Trophoblast cell (in vitro differentiated cells and primary cell): ENCODE measurements around the gene CCDC80.
A peak's percentile ranks its signal among the peaks of the same experiment; 100 is the strongest.

Experiments
- DNase-seq, 2 donors: peaks; one replicate each; pipeline ENCODE4 v3.0.0-alpha.2; 2016
- H2AFZ ChIP-seq: 2 replicates; pipeline ENCODE4 v1.6.1; 2013; ENCODE audit warnings: low read length, moderate library complexity, mild to moderate bottlenecking; ENCODE audit not compliant: insufficient read depth, poor library complexity
- H2AK5ac ChIP-seq: 2 replicates; pipeline ENCODE4 v1.6.1; 2013; ENCODE audit warnings: mild to moderate bottlenecking, low read length
- H2BK120ac ChIP-seq: 2 replicates; pipeline ENCODE4 v1.6.1; 2013; ENCODE audit warnings: low read length, mild to moderate bottlenecking, moderate library complexity; ENCODE audit not compliant: insufficient read depth, poor library complexity
- H2BK12ac ChIP-seq: 2 replicates; pipeline ENCODE4 v1.6.1; 2013; ENCODE audit warnings: mild to moderate bottlenecking, low read length, moderate library complexity
- H2BK5ac ChIP-seq: 2 replicates; pipeline ENCODE4 v1.6.1; 2013; ENCODE audit warnings: low read length, low read depth, moderate library complexity, mild to moderate bottlenecking; ENCODE audit not compliant: poor library complexity
- H3K14ac ChIP-seq: 2 replicates; pipeline ENCODE4 v1.6.1; 2013; ENCODE audit warnings: mild to moderate bottlenecking, low read length
- H3K18ac ChIP-seq: 2 replicates; pipeline ENCODE4 v1.6.1; 2013; ENCODE audit warnings: mild to moderate bottlenecking, low read length
- H3K23ac ChIP-seq: 2 replicates; pipeline ENCODE4 v1.6.1; 2013; ENCODE audit warnings: low read length
- H3K27ac ChIP-seq: 2 replicates; pipeline ENCODE4 v1.5.1; 2013; ENCODE audit warnings: low read depth, mild to moderate bottlenecking, inconsistent platforms, low read length, moderate library complexity
- H3K27me3 ChIP-seq: 2 replicates; pipeline ENCODE4 v1.6.1; 2013; ENCODE audit warnings: inconsistent platforms, mild to moderate bottlenecking, low read length, moderate library complexity; ENCODE audit not compliant: insufficient read depth
- H3K36me3 ChIP-seq, 2 experiments: 1 replicate in 1 of 2; 2 replicates in 1 of 2; pipeline ENCODE4 v1.6.1; 2013; ENCODE audit warnings: low read length in 2 of 2, mild to moderate bottlenecking in 2 of 2, moderate library complexity in 1 of 2; ENCODE audit not compliant: insufficient read depth in 2 of 2, control insufficient read depth in 1 of 2
- H3K4ac ChIP-seq: 2 replicates; pipeline ENCODE4 v1.6.1; 2013; ENCODE audit warnings: low read depth, mild to moderate bottlenecking, low read length, moderate library complexity
- H3K4me1 ChIP-seq, 2 experiments: 1 replicate in 1 of 2; 2 replicates in 1 of 2; pipeline ENCODE4 v1.6.1; 2013; ENCODE audit warnings: low read length in 2 of 2, mild to moderate bottlenecking in 2 of 2, moderate library complexity in 1 of 2; ENCODE audit not compliant: insufficient read depth in 2 of 2, control insufficient read depth in 1 of 2
- H3K4me2 ChIP-seq: 2 replicates; pipeline ENCODE4 v1.6.1; 2013; ENCODE audit warnings: inconsistent platforms, mild to moderate bottlenecking, low read length, moderate library complexity
- H3K4me3 ChIP-seq: 2 replicates; pipeline ENCODE4 v1.5.1; 2013; ENCODE audit warnings: mild to moderate bottlenecking, low read depth, low read length, inconsistent platforms
- H3K79me1 ChIP-seq: one replicate; pipeline ENCODE4 v1.6.1; 2013; ENCODE audit warnings: low read length
- H3K79me2 ChIP-seq: 2 replicates; pipeline ENCODE4 v1.6.1; 2013; ENCODE audit warnings: low read length, mild to moderate bottlenecking; ENCODE audit not compliant: control insufficient read depth, insufficient read depth, poor library complexity
- H3K9ac ChIP-seq: 2 replicates; pipeline ENCODE4 v1.6.1; 2013; ENCODE audit warnings: mild to moderate bottlenecking, low read length
- H3K9me3 ChIP-seq: 2 replicates; pipeline ENCODE4 v1.6.1; 2013; ENCODE audit warnings: low read depth, mild to moderate bottlenecking, control low read depth, inconsistent platforms, low read length; ENCODE audit not compliant: insufficient read depth
- H4K12ac ChIP-seq: 2 replicates; pipeline ENCODE4 v1.6.1; 2013; ENCODE audit warnings: low read depth, mild to moderate bottlenecking, low read length, moderate library complexity
- H4K8ac ChIP-seq: 2 replicates; pipeline ENCODE4 v1.6.1; 2013; ENCODE audit warnings: low read depth, mild to moderate bottlenecking, low read length, moderate library complexity
- H4K91ac ChIP-seq: one replicate; pipeline ENCODE4 v1.6.1; 2013; ENCODE audit warnings: low read depth, mild to moderate bottlenecking, low read length, moderate library complexity
- WGBS: extraction: QIAGEN DNeasy Blood & Tissue Kit; methylation state at CpG from one replicate; pipeline ENCODE4 v1.1.7; 2013; ENCODE audit warnings: missing lambda C conversion rate; ENCODE audit not compliant: insufficient read length, insufficient coverage; ENCODE audit errors: extremely low coverage; 5-methylcytosine and 5-hydroxymethylcytosine counted together

The CCDC80 gene

DNA sequence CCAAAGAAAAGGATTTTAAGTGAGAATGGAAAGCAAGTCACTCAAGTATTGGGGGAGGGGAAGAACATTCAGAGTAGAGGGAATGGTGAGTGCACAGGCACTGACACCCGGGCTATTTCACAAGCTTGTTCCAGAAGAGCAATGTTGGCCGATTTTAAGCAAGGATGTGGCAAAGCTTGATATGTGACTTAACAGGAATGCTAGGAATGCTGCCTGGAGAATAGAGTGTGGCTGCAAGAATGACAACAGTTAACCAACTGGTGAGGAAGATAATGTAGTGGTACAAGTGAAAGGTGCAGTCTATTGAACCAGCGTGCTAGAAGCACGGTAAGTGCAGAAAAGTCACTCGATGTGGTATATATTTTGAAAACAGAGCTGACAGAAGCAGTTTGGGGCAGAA lies 6.2 kb upstream of the CCDC80 start:
- Histone ChIP-seq H3K14ac (no peak overlapping the region), H3K36me3 (no peaks in the 10 kb centered on the region), H3K4me1 (peaks cover 21 to 31% of the 10 kb centered on the region in 2 experiments), H4K91ac (no peak overlapping the region), H3K18ac (no peak overlapping the region), H3K79me1 (peaks cover 41% of the 10 kb centered on the region), H2BK12ac (no peak overlapping the region), H3K27ac (peak overlapping the region; percentile 95), H2BK120ac (no peak overlapping the region), H3K4ac (no peak overlapping the region), H3K79me2 (peaks cover 8% of the 10 kb centered on the region), H3K9me3 (no peaks in the 10 kb centered on the region), H3K23ac (no peak overlapping the region), H4K8ac (no peak overlapping the region), H2BK5ac (peak overlapping the region; percentile 92), H3K9ac (no peak overlapping the region), H2AK5ac (no peak overlapping the region), H3K4me3 (no peak overlapping the region), H3K4me2 (no peak overlapping the region), H4K12ac (no peak overlapping the region), H3K27me3 (no peaks in the 10 kb centered on the region), H2AFZ (no peak overlapping the region)
- DNase-seq, result peak; percentile 86 to 98
- no CpG with 5 or more reads among the region's 5 CpGs for WGBS

DNA sequence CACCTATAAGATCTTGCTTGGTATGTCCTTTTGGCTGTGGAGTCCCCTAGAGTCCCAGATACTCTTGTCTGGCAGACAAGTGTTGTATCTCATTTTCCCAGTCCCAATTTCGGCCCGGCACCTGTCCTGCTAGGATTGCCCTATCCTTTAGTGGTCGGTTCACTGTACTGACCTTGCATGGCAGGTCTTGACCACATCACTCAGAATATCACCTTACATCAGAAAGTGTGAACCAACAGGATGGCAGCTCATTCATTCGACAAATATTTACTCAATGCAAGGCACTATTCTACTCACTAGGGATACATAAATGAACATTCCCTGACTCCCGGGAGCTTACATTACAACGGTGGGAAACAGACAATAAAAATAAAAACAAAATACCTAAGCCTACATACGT lies 5.7 kb upstream of the CCDC80 start:
- H4K12ac ChIP-seq, result no peak overlapping the region
- H3K4me2 ChIP-seq, result peak overlapping the region; percentile 8
- no peaks in the 10 kb centered on the region for H3K9me3 ChIP-seq
- peak overlapping the region; percentile 86 for H3K18ac ChIP-seq
- WGBS, result no CpG with 5 or more reads among the region's 7 CpGs
- peak overlapping the region; percentile 1 for H2AFZ ChIP-seq
- peak; percentile 62 to 83 for DNase-seq
- no peak overlapping the region for H3K4me3 ChIP-seq
- H2AK5ac ChIP-seq, result peak overlapping the region; percentile 94
- H4K8ac ChIP-seq, result peak overlapping the region; percentile 77
- no peak overlapping the region for H3K9ac ChIP-seq
- H3K4ac ChIP-seq, result peak overlapping the region; percentile 72
- H2BK12ac ChIP-seq, result peak overlapping the region; percentile 70
- H2BK120ac ChIP-seq, result peak overlapping the region; percentile 98
- H3K27ac ChIP-seq, result peak overlapping the region; percentile 83
- H3K79me1 ChIP-seq, result peaks cover 45% of the 10 kb centered on the region
- H3K79me2 ChIP-seq, result peaks cover 8% of the 10 kb centered on the region
- H4K91ac ChIP-seq, result peak overlapping the region; percentile 90
- peak overlapping the region; percentile 96 for H2BK5ac ChIP-seq
- H3K23ac ChIP-seq, result no peak overlapping the region
- H3K4me1 ChIP-seq, result peaks cover 20 to 35% of the 10 kb centered on the region in 2 experiments
- no peaks in the 10 kb centered on the region for H3K27me3 ChIP-seq
- no peaks in the 10 kb centered on the region for H3K36me3 ChIP-seq
- H3K14ac ChIP-seq, result peak overlapping the region; percentile 96

DNA sequence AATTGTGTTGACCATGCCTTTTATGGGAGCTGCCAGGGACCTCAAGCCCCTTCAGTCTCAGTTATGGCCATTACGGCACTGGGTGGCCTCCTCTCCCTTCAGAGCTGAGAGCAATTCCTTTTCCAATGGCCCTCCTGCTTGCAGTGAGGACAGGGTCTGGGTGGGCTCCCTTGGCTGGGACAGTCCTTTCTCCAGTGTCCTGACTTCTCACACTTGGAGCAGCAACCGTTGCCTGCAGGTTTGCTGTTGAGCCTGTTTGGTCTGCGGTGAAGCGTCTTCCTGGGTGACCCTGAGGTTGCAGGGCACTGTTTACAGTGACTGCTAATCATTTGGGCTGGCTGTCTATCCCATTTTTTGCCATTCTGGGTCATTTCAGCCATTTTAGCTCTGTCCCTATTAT lies 3.5 kb upstream of the CCDC80 start:
- Histone ChIP-seq H2BK5ac (peak overlapping the region; percentile 23), H3K79me2 (peaks cover 9% of the 10 kb centered on the region), H4K91ac (peak overlapping the region; percentile 81), H4K8ac (peak overlapping the region; percentile 60), H3K4me2 (no peak overlapping the region), H3K27me3 (no peaks in the 10 kb centered on the region), H3K27ac (no peak overlapping the region), H3K18ac (peak overlapping the region; percentile 36), H2AFZ (no peak overlapping the region), H2BK120ac (peak overlapping the region; percentile 55), H3K14ac (peak overlapping the region; percentile 54), H2BK12ac (peak overlapping the region; percentile 13), H3K9ac (no peak overlapping the region), H3K9me3 (peaks cover 2% of the 10 kb centered on the region), H3K4ac (peak overlapping the region; percentile 12), H4K12ac (no peak overlapping the region), H3K4me1 (peaks cover 17 to 37% of the 10 kb centered on the region in 2 experiments), H3K36me3 (no peaks in the 10 kb centered on the region), H2AK5ac (peak overlapping the region; percentile 1), H3K23ac (no peak overlapping the region), H3K4me3 (no peak overlapping the region), H3K79me1 (peaks cover 43% of the 10 kb centered on the region)
- no peak for DNase-seq
- WGBS, result no CpG with 5 or more reads among the region's 4 CpGs

DNA sequence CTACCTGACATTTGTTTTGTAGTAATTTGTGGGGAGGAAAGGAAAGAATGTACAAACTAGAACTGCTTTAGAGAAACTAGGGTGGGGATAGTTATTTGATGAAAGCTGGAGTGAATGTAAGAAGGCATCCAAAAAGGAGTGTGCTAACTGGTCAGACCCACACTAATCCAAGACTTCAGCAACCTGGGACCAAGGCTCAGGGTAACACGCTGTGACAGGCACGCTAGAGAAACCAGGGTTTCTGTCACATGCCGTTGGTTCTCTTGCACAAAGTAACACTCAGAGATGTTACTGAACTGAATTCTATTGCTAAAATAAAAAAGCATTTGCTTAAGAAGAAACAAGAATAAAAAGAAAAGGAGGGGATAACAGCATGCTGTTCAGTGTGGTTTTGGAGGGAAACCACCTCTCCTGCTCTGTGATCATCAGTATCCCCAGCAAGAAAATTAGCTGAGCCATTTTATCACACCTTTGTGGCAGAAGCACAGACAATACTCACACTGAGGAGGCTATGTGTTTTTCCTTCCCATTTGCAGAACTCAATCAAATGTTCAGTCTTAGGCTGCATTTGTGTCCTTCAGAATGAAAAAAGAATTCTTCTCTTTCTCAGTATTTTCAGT lies 2.8 kb upstream of the CCDC80 start:
- Histone ChIP-seq H4K8ac (peak overlapping the region; percentile 63), H3K14ac (no peak overlapping the region), H3K4ac (no peak overlapping the region), H3K9ac (no peak overlapping the region), H4K91ac (peak overlapping the region; percentile 87), H2AFZ (no peak overlapping the region), H3K4me2 (no peak overlapping the region), H3K27me3 (no peaks in the 10 kb centered on the region), H3K9me3 (peaks cover 6% of the 10 kb centered on the region), H3K79me1 (peaks cover 41% of the 10 kb centered on the region), H3K27ac (no peak overlapping the region), H3K36me3 (peaks cover 7% of the 10 kb centered on the region in 2 experiments), H3K4me3 (no peak overlapping the region), H2BK120ac (peak overlapping the region; percentile 55), H3K18ac (peak overlapping the region; percentile 46), H3K4me1 (peaks cover 22 to 42% of the 10 kb centered on the region in 2 experiments), H4K12ac (no peak overlapping the region), H3K79me2 (peaks cover 9% of the 10 kb centered on the region), H3K23ac (no peak overlapping the region), H2BK5ac (peak overlapping the region; percentile 52), H2BK12ac (peak overlapping the region; percentile 95), H2AK5ac (peak overlapping the region; percentile 73)
- no CpG with 5 or more reads among the region's 3 CpGs for WGBS
- no peak for DNase-seq
